Epithelial cell of proximal tubule (primary cell): Measurements from ENCODE around the gene RPAP3. TPM values are rescaled to one million over a fixed set of nuclear protein-coding genes. Genes with fewer than 3 reads are reported as not detected.

Experiments
- DNase-seq: peaks from one replicate; pipeline ENCODE4 v3.0.0-alpha.2; 2011; ENCODE audit warnings: low read depth
- H3K4me3 ChIP-seq: 2 replicates; pipeline ENCODE4 v1.5.1; 2011; ENCODE audit warnings: low read depth, mild to moderate bottlenecking, low read length
- total RNA-seq: library from RNA; depleted of rRNA; stranded (reverse); fragments of >200 nt; gene quantifications from 2 replicates; pipeline ENCODE4 v1.2.3, GENCODE V29; 2015
- TF ChIP-seq, protein P1 (sequence below): conservative IDR thresholded peaks from 2 replicates; pipeline ENCODE4 v1.5.1; 2012; ENCODE audit warnings: low read depth, mild to moderate bottlenecking, low read length

RPAP3 gene
- total RNA-seq, 1 donor from 2014 or later, result 23.1 TPM

DNA sequence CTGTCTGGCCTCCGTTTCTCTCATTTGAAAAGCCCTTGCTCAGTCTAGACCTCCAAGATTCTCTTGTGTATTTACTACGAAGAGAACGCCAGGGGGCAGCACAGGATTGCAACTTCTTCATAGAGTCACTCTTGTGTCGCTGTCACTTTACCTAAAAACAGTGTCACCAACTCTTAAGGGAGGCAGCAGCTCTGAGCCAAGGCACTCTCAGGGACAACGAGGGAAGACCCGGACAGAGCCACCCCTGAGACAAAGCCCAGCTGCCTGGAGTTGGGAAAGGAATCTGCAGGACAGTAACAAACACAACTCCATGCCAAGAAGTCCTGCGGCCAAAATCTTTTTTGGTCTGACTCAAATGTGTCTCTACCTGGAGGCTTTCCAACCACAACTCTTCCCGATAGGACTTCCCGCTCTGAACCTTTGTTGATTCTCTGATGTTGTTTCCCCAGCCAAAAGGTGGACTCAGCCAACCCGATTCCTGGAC, 9.6 kb upstream of the RPAP3 start:
- TF ChIP-seq, protein P1, sequence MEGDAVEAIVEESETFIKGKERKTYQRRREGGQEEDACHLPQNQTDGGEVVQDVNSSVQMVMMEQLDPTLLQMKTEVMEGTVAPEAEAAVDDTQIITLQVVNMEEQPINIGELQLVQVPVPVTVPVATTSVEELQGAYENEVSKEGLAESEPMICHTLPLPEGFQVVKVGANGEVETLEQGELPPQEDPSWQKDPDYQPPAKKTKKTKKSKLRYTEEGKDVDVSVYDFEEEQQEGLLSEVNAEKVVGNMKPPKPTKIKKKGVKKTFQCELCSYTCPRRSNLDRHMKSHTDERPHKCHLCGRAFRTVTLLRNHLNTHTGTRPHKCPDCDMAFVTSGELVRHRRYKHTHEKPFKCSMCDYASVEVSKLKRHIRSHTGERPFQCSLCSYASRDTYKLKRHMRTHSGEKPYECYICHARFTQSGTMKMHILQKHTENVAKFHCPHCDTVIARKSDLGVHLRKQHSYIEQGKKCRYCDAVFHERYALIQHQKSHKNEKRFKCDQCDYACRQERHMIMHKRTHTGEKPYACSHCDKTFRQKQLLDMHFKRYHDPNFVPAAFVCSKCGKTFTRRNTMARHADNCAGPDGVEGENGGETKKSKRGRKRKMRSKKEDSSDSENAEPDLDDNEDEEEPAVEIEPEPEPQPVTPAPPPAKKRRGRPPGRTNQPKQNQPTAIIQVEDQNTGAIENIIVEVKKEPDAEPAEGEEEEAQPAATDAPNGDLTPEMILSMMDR, result peak; percentile 82
- no peak overlapping the region for H3K4me3 ChIP-seq
- DNase-seq, result no peak

GRCh38 chr12:47714826-47715386, 9.1 kb upstream of the RPAP3 start:
- no peak for DNase-seq
- TF ChIP-seq, protein P1, result no peak
- H3K4me3 ChIP-seq, result no peak overlapping the region

DNA sequence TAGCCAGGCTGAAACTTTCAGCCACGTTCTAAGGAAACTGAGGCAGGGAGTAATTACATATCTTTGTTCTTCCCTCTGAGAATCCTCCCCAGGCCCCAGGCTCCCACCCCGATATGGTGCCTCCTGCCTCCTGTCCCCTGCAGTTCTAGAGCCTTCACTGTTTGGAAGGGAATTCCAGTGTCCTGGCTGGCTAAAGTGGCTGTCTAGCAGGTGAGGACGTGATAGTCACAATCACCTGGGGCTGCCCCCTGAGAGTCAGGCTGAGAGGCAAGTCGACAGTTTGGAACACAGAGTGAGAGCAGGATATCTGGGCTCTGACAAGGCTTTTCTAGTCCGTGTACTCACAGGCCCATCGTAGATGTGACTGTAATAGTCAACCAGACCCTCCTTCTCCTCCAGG, 6.3 kb upstream of the RPAP3 start:
- no peak overlapping the region for H3K4me3 ChIP-seq
- DNase-seq, result no peak
- TF ChIP-seq, protein P1, result no peak

- no peak overlapping the region for H3K4me3 ChIP-seq
- DNase-seq, result no peak
- TF ChIP-seq, protein P1, result no peak
These were observed 5.6 kb upstream of the RPAP3 start for GRCh38 chr12:47711448-47711847.

GRCh38 chr12:47710278-47710677, 4.4 kb upstream of the RPAP3 start:
- DNase-seq, result no peak
- TF ChIP-seq, protein P1, result no peak

DNA sequence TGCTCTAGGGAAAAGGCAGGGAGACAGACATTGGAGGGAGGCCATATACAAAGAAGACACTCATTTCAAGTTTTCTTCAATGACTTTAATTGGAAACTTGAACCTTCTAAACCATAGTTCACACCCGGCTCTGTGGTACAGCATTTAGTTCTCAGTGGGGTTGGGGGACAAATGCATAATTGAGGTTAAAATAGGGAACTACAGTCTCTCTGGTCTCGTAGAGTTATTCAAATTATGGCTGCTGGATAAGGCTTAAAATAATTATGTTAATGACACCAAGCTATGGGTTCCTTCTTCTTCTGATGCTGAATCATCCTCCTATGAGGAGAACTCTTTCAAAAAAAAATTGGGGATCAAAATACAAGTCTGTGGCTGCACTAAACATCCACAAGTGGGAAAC, 3.8 kb upstream of the RPAP3 start:
- H3K4me3 ChIP-seq, result no peak overlapping the region
- no peak for DNase-seq
- TF ChIP-seq, protein P1, result no peak

More at GRCh38 chr12:47710278-47710677, 4.4 kb upstream of the RPAP3 start:
- no peak overlapping the region for H3K4me3 ChIP-seq

DNA sequence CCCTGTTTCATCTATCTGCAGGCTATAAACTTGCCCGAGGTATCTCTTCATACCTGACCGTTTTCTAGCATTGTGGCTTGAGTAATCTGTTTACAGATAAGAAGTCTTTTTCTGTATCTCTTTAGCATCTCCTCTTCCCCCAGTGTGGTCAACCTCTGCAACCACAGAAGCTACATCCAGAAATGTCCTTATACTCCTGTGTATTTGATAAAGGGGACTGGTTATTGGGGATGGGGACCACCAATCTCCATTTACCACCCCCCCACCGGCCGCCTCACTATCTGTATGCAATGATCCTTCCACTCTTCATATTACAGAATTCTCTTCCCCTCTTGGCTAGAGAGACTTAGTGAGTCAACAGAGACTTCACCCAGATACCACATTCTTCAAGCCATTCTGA, 3.4 kb upstream of the RPAP3 start:
- no peak for DNase-seq
- no peak overlapping the region for H3K4me3 ChIP-seq
- TF ChIP-seq, protein P1, result no peak
